HEK293 (cell line): ENCODE measurements around the gene RAMAC.

Source experiments
- BCL11A ChIP-seq: fragments of 450-650 bp; formaldehyde crosslinking; IDR thresholded peaks from 2 replicates; pipeline ENCODE4 v1.5.1; 2016; ENCODE audit warnings: low read depth, missing biosample characterization, missing genetic modification characterization
- KLF16 ChIP-seq: fragments of 450-650 bp; formaldehyde crosslinking; IDR thresholded peaks from 2 replicates; pipeline ENCODE4 v1.5.1; 2017; ENCODE audit warnings: missing biosample characterization, missing genetic modification characterization
- KLF8 ChIP-seq: fragments of 450-650 bp; formaldehyde crosslinking; IDR thresholded peaks from 2 replicates; pipeline ENCODE4 v1.5.1; 2016; ENCODE audit warnings: missing biosample characterization, missing genetic modification characterization
- PBX3 ChIP-seq: sonication (generic); formaldehyde crosslinking; IDR thresholded peaks from 2 replicates; pipeline ENCODE4 v1.8.1; 2022; ENCODE audit warnings: mild to moderate bottlenecking, moderate library complexity, missing genetic modification reagents
- PRDM6 ChIP-seq: fragments of 450-650 bp; formaldehyde crosslinking; IDR thresholded peaks from 2 replicates; pipeline ENCODE4 v1.5.1; 2017; ENCODE audit warnings: missing biosample characterization, missing genetic modification characterization
- SP7 ChIP-seq: fragments of 450-650 bp; formaldehyde crosslinking; IDR thresholded peaks from 2 replicates; pipeline ENCODE4 v1.5.1; 2016; ENCODE audit warnings: missing biosample characterization, missing genetic modification characterization
- ZBTB48 ChIP-seq: fragments of 450-650 bp; formaldehyde crosslinking; IDR thresholded peaks from 2 replicates; pipeline ENCODE4 v1.5.1; 2016; ENCODE audit warnings: missing biosample characterization, missing genetic modification characterization
- ZNF157 ChIP-seq: fragments of 450-650 bp; formaldehyde crosslinking; IDR thresholded peaks from 2 replicates; pipeline ENCODE4 v1.5.1; 2016; ENCODE audit warnings: missing biosample characterization, missing genetic modification characterization
- ZNF239 ChIP-seq: fragments of 450-650 bp; formaldehyde crosslinking; IDR thresholded peaks from 2 replicates; pipeline ENCODE4 v1.5.1; 2016; ENCODE audit warnings: missing biosample characterization, missing genetic modification characterization
- ZNF24 ChIP-seq: fragments of 450-650 bp; formaldehyde crosslinking; IDR thresholded peaks from 2 replicates; pipeline ENCODE4 v1.5.1; 2016; ENCODE audit warnings: missing biosample characterization, missing genetic modification characterization
- ZNF280D ChIP-seq: fragments of 450-650 bp; formaldehyde crosslinking; IDR thresholded peaks from 2 replicates; pipeline ENCODE4 v1.5.1; 2016; ENCODE audit warnings: missing biosample characterization, missing genetic modification characterization
- ZNF292 ChIP-seq: fragments of 450-650 bp; formaldehyde crosslinking; IDR thresholded peaks from 2 replicates; pipeline ENCODE4 v1.5.1; 2016; ENCODE audit warnings: low read depth, missing biosample characterization, missing genetic modification characterization, borderline replicate concordance
- ZNF423 ChIP-seq: fragments of 450-650 bp; formaldehyde crosslinking; IDR thresholded peaks from 2 replicates; pipeline ENCODE4 v1.5.1; 2016; ENCODE audit warnings: missing biosample characterization, missing genetic modification characterization
- ZNF558 ChIP-seq: fragments of 450-650 bp; formaldehyde crosslinking; IDR thresholded peaks from 2 replicates; pipeline ENCODE4 v1.5.1; 2016; ENCODE audit warnings: missing biosample characterization, missing genetic modification characterization
- ZNF561 ChIP-seq: fragments of 450-650 bp; IDR thresholded peaks from 2 replicates; pipeline ENCODE4 v1.5.1; 2018; ENCODE audit warnings: missing biosample characterization, missing genetic modification characterization, borderline replicate concordance
- ZNF610 ChIP-seq: fragments of 450-650 bp; formaldehyde crosslinking; IDR thresholded peaks from 2 replicates; pipeline ENCODE4 v1.5.1; 2016; ENCODE audit warnings: missing biosample characterization, missing genetic modification characterization, borderline replicate concordance
- ZNF654 ChIP-seq: fragments of 450-650 bp; formaldehyde crosslinking; IDR thresholded peaks from 2 replicates; pipeline ENCODE4 v1.5.1; 2016; ENCODE audit warnings: low read depth, missing biosample characterization, missing genetic modification characterization
- ZNF664 ChIP-seq: fragments of 450-650 bp; formaldehyde crosslinking; IDR thresholded peaks from 2 replicates; pipeline ENCODE4 v1.5.1; 2016; ENCODE audit warnings: missing biosample characterization, missing genetic modification characterization
- ZNF785 ChIP-seq: fragments of 450-650 bp; formaldehyde crosslinking; IDR thresholded peaks from 2 replicates; pipeline ENCODE4 v1.5.1; 2016; ENCODE audit warnings: missing biosample characterization, missing genetic modification characterization
- ZSCAN4 ChIP-seq: fragments of 450-650 bp; formaldehyde crosslinking; IDR thresholded peaks from 2 replicates; pipeline ENCODE4 v1.5.1; 2017; ENCODE audit warnings: missing biosample characterization, missing genetic modification characterization
- TF ChIP-seq, protein P1 (sequence below): fragments of 450-650 bp; formaldehyde crosslinking; IDR thresholded peaks from 2 replicates; pipeline ENCODE4 v1.5.1; 2016; ENCODE audit warnings: missing biosample characterization, missing genetic modification characterization
- TF ChIP-seq, protein P2 (sequence below): fragments of 450-650 bp; formaldehyde crosslinking; IDR thresholded peaks from 2 replicates; pipeline ENCODE4 v1.5.1; 2016; ENCODE audit warnings: missing biosample characterization, missing genetic modification characterization
- TF ChIP-seq, protein P3 (sequence below): fragments of 450-650 bp; formaldehyde crosslinking; IDR thresholded peaks from 2 replicates; pipeline ENCODE4 v1.5.1; 2016; ENCODE audit warnings: missing biosample characterization, missing genetic modification characterization

The RAMAC gene

DNA sequence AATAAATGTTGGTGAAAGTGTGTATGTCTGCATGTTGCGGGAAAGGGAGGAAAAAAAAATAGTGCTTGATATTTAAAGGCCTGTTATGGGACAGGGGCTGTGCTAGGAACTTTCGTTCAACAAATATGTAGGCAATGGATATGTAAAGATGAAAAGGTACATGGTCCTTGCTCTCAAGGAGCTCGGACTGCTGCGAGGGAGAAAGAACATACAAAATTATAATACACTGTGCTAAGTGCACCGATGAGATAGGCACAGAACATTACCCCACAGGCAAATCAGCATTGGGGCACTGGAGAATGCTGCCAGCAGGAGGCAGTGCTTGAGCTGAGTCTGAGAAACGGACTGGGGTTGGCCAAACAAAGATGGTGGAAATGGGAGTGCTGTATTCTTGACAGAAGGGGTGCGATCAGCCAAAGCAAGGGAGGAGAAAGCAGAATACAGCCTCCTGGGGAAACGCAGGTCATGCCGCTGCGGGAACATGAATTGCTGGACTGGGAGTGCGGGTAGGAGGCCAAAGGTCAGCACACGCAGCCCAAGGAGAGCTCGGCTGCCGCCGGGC is 24.8 kb downstream of the RAMAC start (continued):
- TF ChIP-seq ZNF24 (tag by site-specific recombination): 0 out of 2 replicates have a peak, but pooled peaks have one; percentile 6
- TF ChIP-seq, protein P1, sequence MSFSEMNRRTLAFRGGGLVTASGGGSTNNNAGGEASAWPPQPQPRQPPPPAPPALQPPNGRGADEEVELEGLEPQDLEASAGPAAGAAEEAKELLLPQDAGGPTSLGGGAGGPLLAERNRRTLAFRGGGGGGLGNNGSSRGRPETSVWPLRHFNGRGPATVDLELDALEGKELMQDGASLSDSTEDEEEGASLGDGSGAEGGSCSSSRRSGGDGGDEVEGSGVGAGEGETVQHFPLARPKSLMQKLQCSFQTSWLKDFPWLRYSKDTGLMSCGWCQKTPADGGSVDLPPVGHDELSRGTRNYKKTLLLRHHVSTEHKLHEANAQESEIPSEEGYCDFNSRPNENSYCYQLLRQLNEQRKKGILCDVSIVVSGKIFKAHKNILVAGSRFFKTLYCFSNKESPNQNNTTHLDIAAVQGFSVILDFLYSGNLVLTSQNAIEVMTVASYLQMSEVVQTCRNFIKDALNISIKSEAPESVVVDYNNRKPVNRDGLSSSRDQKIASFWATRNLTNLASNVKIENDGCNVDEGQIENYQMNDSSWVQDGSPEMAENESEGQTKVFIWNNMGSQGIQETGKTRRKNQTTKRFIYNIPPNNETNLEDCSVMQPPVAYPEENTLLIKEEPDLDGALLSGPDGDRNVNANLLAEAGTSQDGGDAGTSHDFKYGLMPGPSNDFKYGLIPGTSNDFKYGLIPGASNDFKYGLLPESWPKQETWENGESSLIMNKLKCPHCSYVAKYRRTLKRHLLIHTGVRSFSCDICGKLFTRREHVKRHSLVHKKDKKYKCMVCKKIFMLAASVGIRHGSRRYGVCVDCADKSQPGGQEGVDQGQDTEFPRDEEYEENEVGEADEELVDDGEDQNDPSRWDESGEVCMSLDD: peak; percentile 81
- no peak for TF ChIP-seq PBX3 (CRISPR knock-in tag)
- TF ChIP-seq ZNF561 (tag by site-specific recombination): peak; percentile 23; the same call in 1 of the 2 replicates
- TF ChIP-seq ZNF292: no peak
- 0 out of 2 replicates have a peak, but pooled peaks have one; percentile 11 for TF ChIP-seq ZSCAN4 (tag by site-specific recombination)
- peak; percentile 32; the same call in 1 of the 2 replicates for TF ChIP-seq ZNF654 (tag by site-specific recombination)
- peak; percentile 68 for TF ChIP-seq ZNF280D (tag by site-specific recombination)
- no peak for TF ChIP-seq ZNF664
- peak; percentile 33; the same call in 1 of the 2 replicates for TF ChIP-seq KLF8
- 0 out of 2 replicates have a peak, but pooled peaks have one; percentile 27 for TF ChIP-seq ZNF157
- peak; percentile 94 for TF ChIP-seq ZNF785
- no peak for TF ChIP-seq PRDM6 (tag by site-specific recombination)
- TF ChIP-seq ZNF558 (tag by site-specific recombination): peak; percentile 20; the same call in 1 of the 2 replicates
- 0 out of 2 replicates have a peak, but pooled peaks have one; percentile 14 for TF ChIP-seq BCL11A (tag by site-specific recombination)
- 0 out of 2 replicates have a peak, but pooled peaks have one; percentile 15 for TF ChIP-seq ZBTB48 (tag by site-specific recombination)
- no peak for TF ChIP-seq ZNF423 (tag by site-specific recombination)
- TF ChIP-seq ZNF610 (tag by site-specific recombination): no peak
- 0 out of 2 replicates have a peak, but pooled peaks have one; percentile 20 for TF ChIP-seq SP7 (tag by site-specific recombination)
- TF ChIP-seq, protein P2, sequence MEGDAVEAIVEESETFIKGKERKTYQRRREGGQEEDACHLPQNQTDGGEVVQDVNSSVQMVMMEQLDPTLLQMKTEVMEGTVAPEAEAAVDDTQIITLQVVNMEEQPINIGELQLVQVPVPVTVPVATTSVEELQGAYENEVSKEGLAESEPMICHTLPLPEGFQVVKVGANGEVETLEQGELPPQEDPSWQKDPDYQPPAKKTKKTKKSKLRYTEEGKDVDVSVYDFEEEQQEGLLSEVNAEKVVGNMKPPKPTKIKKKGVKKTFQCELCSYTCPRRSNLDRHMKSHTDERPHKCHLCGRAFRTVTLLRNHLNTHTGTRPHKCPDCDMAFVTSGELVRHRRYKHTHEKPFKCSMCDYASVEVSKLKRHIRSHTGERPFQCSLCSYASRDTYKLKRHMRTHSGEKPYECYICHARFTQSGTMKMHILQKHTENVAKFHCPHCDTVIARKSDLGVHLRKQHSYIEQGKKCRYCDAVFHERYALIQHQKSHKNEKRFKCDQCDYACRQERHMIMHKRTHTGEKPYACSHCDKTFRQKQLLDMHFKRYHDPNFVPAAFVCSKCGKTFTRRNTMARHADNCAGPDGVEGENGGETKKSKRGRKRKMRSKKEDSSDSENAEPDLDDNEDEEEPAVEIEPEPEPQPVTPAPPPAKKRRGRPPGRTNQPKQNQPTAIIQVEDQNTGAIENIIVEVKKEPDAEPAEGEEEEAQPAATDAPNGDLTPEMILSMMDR (tag by site-specific recombination): peak; percentile 88
- 0 out of 2 replicates have a peak, but pooled peaks have one; percentile 31 for TF ChIP-seq KLF16 (tag by site-specific recombination)
- TF ChIP-seq ZNF239 (tag by site-specific recombination): no peak
- TF ChIP-seq, protein P3, sequence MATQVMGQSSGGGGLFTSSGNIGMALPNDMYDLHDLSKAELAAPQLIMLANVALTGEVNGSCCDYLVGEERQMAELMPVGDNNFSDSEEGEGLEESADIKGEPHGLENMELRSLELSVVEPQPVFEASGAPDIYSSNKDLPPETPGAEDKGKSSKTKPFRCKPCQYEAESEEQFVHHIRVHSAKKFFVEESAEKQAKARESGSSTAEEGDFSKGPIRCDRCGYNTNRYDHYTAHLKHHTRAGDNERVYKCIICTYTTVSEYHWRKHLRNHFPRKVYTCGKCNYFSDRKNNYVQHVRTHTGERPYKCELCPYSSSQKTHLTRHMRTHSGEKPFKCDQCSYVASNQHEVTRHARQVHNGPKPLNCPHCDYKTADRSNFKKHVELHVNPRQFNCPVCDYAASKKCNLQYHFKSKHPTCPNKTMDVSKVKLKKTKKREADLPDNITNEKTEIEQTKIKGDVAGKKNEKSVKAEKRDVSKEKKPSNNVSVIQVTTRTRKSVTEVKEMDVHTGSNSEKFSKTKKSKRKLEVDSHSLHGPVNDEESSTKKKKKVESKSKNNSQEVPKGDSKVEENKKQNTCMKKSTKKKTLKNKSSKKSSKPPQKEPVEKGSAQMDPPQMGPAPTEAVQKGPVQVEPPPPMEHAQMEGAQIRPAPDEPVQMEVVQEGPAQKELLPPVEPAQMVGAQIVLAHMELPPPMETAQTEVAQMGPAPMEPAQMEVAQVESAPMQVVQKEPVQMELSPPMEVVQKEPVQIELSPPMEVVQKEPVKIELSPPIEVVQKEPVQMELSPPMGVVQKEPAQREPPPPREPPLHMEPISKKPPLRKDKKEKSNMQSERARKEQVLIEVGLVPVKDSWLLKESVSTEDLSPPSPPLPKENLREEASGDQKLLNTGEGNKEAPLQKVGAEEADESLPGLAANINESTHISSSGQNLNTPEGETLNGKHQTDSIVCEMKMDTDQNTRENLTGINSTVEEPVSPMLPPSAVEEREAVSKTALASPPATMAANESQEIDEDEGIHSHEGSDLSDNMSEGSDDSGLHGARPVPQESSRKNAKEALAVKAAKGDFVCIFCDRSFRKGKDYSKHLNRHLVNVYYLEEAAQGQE: 0 out of 2 replicates have a peak, but pooled peaks have one; percentile 19
